ENCODE results near the gene GALNS.

Gene GALNS

GRCh38 chr16:88841521-88842307, 15.0 kb downstream of the GALNS start:
- FAIRE-seq (no peak), DNase-seq (ENCODE audit: insufficient read length, low spot score) (no peak)
- TF ChIP-seq SPI1 (IDR thresholded peaks at IDR 0.05; ENCODE audit: low read depth, low read length) (no peak), PAX5 (IDR thresholded peaks at IDR 0.05; ENCODE audit: insufficient read depth, low read length, severe bottlenecking) (no peak), POLR2A (IDR thresholded peaks at IDR 0.05; ENCODE audit: low read depth, low read length) (no peak), POLR2AphosphoS5 (IDR thresholded peaks at IDR 0.05; ENCODE audit: low read depth, low read length) (no peak), TAF1 (IDR thresholded peaks at IDR 0.05; ENCODE audit: low read depth, low read length) (no peak), POU2F2 (IDR thresholded peaks at IDR 0.05; ENCODE audit: low read depth, low read length) (no peak)

- FAIRE-seq (no peak), DNase-seq (ENCODE audit: insufficient read length, low spot score) (no peak)
- TF ChIP-seq PAX5 (IDR thresholded peaks at IDR 0.05; ENCODE audit: insufficient read depth, low read length, severe bottlenecking): no peak
- no peak for TF ChIP-seq SPI1 (IDR thresholded peaks at IDR 0.05; ENCODE audit: low read depth, low read length)
- TF ChIP-seq POU2F2 (IDR thresholded peaks at IDR 0.05; ENCODE audit: low read depth, low read length): no peak
- TF ChIP-seq TAF1 (IDR thresholded peaks at IDR 0.05; ENCODE audit: low read depth, low read length): no peak
- TF ChIP-seq POLR2A (IDR thresholded peaks at IDR 0.05; ENCODE audit: low read depth, low read length): no peak
- no peak for TF ChIP-seq POLR2AphosphoS5 (IDR thresholded peaks at IDR 0.05; ENCODE audit: low read depth, low read length)
Observed at GRCh38 chr16:88840600-88841215, 16.0 kb downstream of the GALNS start.

- FAIRE-seq (no peak), DNase-seq (ENCODE audit: insufficient read length, low spot score) (no peak)
- TF ChIP-seq TAF1 (IDR thresholded peaks at IDR 0.05; ENCODE audit: low read depth, low read length) (no peak), POLR2A (IDR thresholded peaks at IDR 0.05; ENCODE audit: low read depth, low read length) (no peak), POLR2AphosphoS5 (IDR thresholded peaks at IDR 0.05; ENCODE audit: low read depth, low read length) (no peak), SPI1 (IDR thresholded peaks at IDR 0.05; ENCODE audit: low read depth, low read length) (no peak), POU2F2 (IDR thresholded peaks at IDR 0.05; ENCODE audit: low read depth, low read length) (no peak), PAX5 (IDR thresholded peaks at IDR 0.05; ENCODE audit: insufficient read depth, low read length, severe bottlenecking) (no peak)
Observed at GRCh38 chr16:88839745-88840599, 16.8 kb downstream of the GALNS start.

- DNase-seq (ENCODE audit: insufficient read length, low spot score) (no peak), FAIRE-seq (no peak)
- TF ChIP-seq SPI1 (IDR thresholded peaks at IDR 0.05; ENCODE audit: low read depth, low read length): no peak
Observed at GRCh38 chr16:88839026-88839529, 17.7 kb downstream of the GALNS start.

GRCh38 chr16:88838566-88838965, 18.2 kb downstream of the GALNS start:
- no peak for FAIRE-seq
- DNase-seq (ENCODE audit: insufficient read length, low spot score): no peak
- no peak for TF ChIP-seq SPI1 (IDR thresholded peaks at IDR 0.05; ENCODE audit: low read depth, low read length)
- no peak for TF ChIP-seq POLR2A (IDR thresholded peaks at IDR 0.05; ENCODE audit: low read depth, low read length)
- no peak for TF ChIP-seq POLR2AphosphoS5 (IDR thresholded peaks at IDR 0.05; ENCODE audit: low read depth, low read length)
- no peak for TF ChIP-seq POU2F2 (IDR thresholded peaks at IDR 0.05; ENCODE audit: low read depth, low read length)
- TF ChIP-seq PAX5 (IDR thresholded peaks at IDR 0.05; ENCODE audit: insufficient read depth, low read length, severe bottlenecking): no peak
- no peak for TF ChIP-seq TAF1 (IDR thresholded peaks at IDR 0.05; ENCODE audit: low read depth, low read length)

GRCh38 chr16:88837806-88838205, 18.9 kb downstream of the GALNS start:
- TF ChIP-seq POLR2A (IDR thresholded peaks at IDR 0.05; ENCODE audit: low read depth, low read length) (no peak), PAX5 (IDR thresholded peaks at IDR 0.05; ENCODE audit: insufficient read depth, low read length, severe bottlenecking) (no peak), TAF1 (IDR thresholded peaks at IDR 0.05; ENCODE audit: low read depth, low read length) (no peak), POLR2AphosphoS5 (IDR thresholded peaks at IDR 0.05; ENCODE audit: low read depth, low read length) (no peak), SPI1 (IDR thresholded peaks at IDR 0.05; ENCODE audit: low read depth, low read length) (no peak), POU2F2 (IDR thresholded peaks at IDR 0.05; ENCODE audit: low read depth, low read length) (no peak)
- FAIRE-seq: no peak
- DNase-seq (ENCODE audit: insufficient read length, low spot score): no peak

GRCh38 chr16:88836791-88837190, 20.0 kb downstream of the GALNS start:
- FAIRE-seq (no peak), DNase-seq (ENCODE audit: insufficient read length, low spot score) (no peak)
- TF ChIP-seq SPI1 (IDR thresholded peaks at IDR 0.05; ENCODE audit: low read depth, low read length) (no peak), TAF1 (IDR thresholded peaks at IDR 0.05; ENCODE audit: low read depth, low read length) (no peak), POU2F2 (IDR thresholded peaks at IDR 0.05; ENCODE audit: low read depth, low read length) (no peak), PAX5 (IDR thresholded peaks at IDR 0.05; ENCODE audit: insufficient read depth, low read length, severe bottlenecking) (no peak), POLR2A (IDR thresholded peaks at IDR 0.05; ENCODE audit: low read depth, low read length) (no peak), POLR2AphosphoS5 (IDR thresholded peaks at IDR 0.05; ENCODE audit: low read depth, low read length) (no peak)

- TF ChIP-seq TAF1 (IDR thresholded peaks at IDR 0.05; ENCODE audit: low read depth, low read length): no peak
- no peak for TF ChIP-seq SPI1 (IDR thresholded peaks at IDR 0.05; ENCODE audit: low read depth, low read length)
- no peak for TF ChIP-seq POU2F2 (IDR thresholded peaks at IDR 0.05; ENCODE audit: low read depth, low read length)
- TF ChIP-seq PAX5 (IDR thresholded peaks at IDR 0.05; ENCODE audit: insufficient read depth, low read length, severe bottlenecking): no peak
- TF ChIP-seq POLR2A (IDR thresholded peaks at IDR 0.05; ENCODE audit: low read depth, low read length): no peak
- TF ChIP-seq POLR2AphosphoS5 (IDR thresholded peaks at IDR 0.05; ENCODE audit: low read depth, low read length): no peak
- DNase-seq (ENCODE audit: insufficient read length, low spot score) (no peak), FAIRE-seq (no peak)
Observed at GRCh38 chr16:88835818-88836217, 20.9 kb downstream of the GALNS start.

- DNase-seq (ENCODE audit: insufficient read length, low spot score) (no peak), FAIRE-seq (no peak)
- TF ChIP-seq SPI1 (IDR thresholded peaks at IDR 0.05; ENCODE audit: low read depth, low read length) (no peak), POU2F2 (IDR thresholded peaks at IDR 0.05; ENCODE audit: low read depth, low read length) (no peak), POLR2AphosphoS5 (IDR thresholded peaks at IDR 0.05; ENCODE audit: low read depth, low read length) (no peak), PAX5 (IDR thresholded peaks at IDR 0.05; ENCODE audit: insufficient read depth, low read length, severe bottlenecking) (no peak), TAF1 (IDR thresholded peaks at IDR 0.05; ENCODE audit: low read depth, low read length) (no peak), POLR2A (IDR thresholded peaks at IDR 0.05; ENCODE audit: low read depth, low read length) (no peak)
Observed at GRCh38 chr16:88835383-88835782, 21.4 kb downstream of the GALNS start.
